GM19397 (cell line): ENCODE data around the gene TUBB6.

Experiments
- ATAC-seq: cut with Tn5 transposase; IDR thresholded peaks from one replicate; pipeline ENCODE4 v1.9.1; 2021; ENCODE audit warnings: mild to moderate bottlenecking, moderate library complexity; ENCODE audit not compliant: unreplicated experiment

Gene TUBB6

DNA sequence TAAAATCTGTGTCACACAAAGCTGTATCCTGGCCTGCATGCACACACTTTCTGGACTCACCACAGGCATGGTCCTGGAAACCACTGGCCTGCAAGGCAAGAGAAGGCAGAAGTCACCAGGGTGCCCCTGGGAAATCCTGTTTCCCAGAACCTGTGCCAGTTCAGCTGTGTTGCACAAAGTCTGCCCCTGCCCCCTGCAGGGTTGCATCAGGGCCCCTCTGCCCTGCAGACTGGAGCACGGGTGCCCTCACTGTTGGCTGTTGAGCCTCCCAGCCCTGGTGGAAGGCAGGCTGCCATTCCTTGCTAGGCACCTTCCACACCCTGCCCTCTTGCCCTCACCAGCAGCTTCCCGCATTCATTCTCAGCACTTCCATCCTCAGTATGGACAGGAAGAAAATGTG, 18.0 kb upstream of the TUBB6 start:
- ATAC-seq: no peak

DNA sequence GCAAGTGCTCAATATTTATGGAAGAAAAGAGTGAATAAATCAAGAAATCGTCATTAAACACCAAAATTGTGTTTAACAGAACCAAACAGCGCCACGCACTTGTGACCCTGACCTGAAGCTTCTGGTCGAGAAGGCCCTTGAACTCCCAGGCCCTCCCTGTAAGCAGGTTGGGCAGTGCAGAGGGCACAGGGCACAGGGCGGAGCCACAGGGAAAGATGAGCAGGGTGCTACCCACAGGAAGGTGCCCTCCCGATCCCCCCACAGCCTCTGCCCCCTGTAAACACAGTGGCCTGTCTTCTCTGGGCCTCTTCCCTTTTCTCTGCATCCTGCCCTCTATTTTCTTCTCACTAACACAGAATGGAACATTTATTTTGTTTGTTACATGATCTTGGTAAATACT, 16.9 kb upstream of the TUBB6 start:
- ATAC-seq: no peak

DNA sequence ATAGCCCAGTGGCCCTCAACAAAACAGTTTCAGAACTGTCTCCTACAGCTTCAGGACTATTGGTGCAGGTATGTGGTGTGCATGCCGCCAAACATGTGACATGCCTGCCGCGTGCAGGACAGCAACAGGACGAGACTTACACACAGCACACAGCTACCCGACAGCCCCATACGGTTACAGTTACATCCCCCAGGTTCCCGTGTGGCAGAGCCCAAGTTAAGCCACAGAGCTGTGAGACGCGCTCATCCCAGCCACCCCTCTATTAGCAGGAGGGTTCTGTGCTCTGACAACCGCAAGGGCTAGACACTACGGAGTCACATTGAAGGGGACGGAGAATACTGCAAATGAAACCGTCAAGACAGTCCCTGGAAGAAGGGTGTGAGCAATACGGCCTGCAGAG, 16.4 kb upstream of the TUBB6 start:
- ATAC-seq: no peak

- ATAC-seq: no peak
Measured at GRCh38 chr18:12293831-12294230, 14.2 kb upstream of the TUBB6 start.

GRCh38 chr18:12295389-12296086, 12.5 kb upstream of the TUBB6 start:
- no peak for ATAC-seq

DNA sequence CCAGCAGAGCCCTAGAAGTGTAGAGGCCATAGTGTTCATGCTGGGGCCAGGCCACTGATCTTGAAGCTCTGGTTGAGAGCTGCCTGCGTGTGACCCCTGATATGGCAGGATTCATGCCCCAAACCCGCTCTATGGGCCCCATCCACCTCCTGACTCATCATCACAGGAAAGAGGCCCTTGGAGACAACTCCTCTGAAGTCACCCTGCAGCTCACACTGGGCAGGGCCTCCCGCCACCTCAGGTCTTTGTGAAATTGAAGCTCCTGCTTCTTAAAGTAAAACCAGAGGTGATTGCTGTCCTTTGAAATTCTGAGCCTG, 12.0 kb upstream of the TUBB6 start:
- ATAC-seq: no peak

- ATAC-seq: no peak
Measured at GRCh38 chr18:12296457-12296856, 11.6 kb upstream of the TUBB6 start.

DNA sequence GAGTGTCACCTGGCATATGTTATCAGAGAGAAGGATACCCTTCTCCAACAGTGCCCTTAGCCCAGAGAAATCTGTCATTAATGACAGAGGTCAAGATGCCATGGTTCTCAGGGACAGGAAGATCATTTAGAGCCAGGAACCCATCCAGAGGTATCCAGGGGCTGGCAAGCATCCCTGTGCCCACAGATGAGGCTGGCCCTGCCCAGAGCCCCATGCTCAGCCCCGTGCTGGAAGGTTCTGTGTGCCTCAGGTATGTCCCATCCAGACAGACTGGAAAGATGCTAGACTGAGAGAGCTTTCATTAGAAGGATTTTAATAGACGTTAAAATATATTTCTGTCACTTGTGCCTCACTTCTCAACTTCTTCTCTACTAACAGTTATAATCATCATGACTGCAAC, 8.2 kb upstream of the TUBB6 start:
- ATAC-seq: no peak

GRCh38 chr18:12301263-12302005, 6.6 kb upstream of the TUBB6 start:
- ATAC-seq: no peak

DNA sequence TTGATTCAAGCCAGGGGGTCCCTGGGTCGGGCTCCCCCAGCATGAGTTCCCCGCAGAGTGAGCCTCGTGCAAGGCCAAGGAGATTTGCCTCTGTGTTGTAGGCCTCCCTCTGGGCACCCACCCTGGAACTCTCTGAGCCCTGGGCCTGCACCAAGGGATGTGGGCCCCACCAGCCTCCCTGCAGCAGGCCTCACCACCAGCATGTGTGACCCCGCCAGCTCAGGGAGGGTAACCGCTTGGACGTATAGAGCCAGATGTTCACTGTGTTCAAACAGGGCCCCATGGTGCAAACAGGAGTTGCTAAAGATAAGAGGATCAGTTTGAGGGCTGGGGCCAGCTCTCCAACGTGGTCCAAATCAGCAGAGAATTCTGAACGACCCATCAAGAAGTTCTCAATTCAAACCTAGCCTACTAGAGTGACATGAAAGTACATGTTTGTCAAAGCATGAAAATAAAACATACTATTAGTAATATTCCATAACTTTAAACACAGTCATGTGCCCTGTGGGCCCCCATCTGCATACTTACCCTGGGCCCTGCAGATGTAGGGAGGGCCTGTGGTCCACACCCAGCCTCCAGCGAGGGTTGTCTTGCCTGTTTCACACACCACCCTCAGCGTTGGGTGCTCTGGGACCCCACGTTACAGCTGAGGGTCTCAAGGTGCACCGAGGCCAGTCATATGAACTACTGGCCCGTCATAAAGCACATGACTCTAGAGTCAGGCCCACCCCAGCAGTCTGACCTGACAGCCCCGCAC, 5.5 kb upstream of the TUBB6 start:
- no peak for ATAC-seq

- ATAC-seq: no peak
Measured at GRCh38 chr18:12304351-12305210, 3.5 kb upstream of the TUBB6 start.

DNA sequence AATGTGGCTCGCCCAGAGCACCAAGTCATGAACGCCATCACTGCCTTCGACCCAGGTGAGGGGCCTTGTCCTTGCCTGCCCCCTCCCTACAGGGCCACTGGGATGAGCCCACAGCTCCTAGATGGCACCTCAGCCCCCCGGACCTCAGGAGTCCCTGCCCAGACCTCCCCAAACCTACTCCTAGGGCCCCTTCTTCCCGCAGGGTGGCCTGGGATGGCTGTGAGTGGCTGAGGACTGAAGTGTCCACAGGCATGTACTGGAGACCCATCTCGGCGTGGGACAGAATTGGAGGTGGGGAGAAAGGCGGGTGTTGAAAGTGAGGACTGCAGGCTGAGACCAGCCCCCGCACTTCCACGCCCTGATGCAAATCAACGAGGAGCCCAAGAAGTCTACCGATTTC, 2.8 kb upstream of the TUBB6 start:
- ATAC-seq: no peak

DNA sequence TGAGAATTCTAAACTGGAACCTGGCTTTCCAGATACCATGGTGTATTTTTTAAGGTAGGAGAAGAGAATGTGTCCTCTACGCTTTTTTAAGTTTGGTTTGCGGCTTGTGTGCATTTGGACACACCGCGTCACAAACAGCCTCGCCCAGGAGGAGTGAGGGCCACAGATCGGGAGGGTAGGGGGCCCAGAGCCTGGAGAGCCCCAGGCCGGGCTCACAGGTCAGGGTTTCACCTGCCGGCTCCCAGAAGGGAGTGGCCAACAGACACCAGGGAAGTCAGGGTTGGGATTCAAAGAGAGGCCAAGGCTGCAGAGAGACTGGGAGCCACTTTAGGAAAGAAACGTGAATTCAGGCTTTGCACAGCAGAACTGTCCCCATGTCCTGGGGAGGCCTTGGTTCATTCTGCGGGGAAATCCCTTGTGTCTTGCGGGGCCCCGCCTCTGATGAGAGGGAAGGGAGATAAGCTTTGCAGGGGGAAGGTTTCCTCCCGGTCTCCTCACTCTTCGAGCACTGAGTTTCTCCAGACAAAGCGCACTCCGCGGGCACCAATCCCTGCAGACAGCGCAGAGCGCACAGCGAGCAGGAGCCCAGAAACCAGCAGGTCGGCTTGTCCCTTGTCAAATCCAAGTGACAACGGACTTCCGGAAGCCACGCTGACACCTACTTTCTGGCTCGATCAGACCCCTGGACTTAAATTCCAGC, 2.0 kb upstream of the TUBB6 start:
- no peak for ATAC-seq

DNA sequence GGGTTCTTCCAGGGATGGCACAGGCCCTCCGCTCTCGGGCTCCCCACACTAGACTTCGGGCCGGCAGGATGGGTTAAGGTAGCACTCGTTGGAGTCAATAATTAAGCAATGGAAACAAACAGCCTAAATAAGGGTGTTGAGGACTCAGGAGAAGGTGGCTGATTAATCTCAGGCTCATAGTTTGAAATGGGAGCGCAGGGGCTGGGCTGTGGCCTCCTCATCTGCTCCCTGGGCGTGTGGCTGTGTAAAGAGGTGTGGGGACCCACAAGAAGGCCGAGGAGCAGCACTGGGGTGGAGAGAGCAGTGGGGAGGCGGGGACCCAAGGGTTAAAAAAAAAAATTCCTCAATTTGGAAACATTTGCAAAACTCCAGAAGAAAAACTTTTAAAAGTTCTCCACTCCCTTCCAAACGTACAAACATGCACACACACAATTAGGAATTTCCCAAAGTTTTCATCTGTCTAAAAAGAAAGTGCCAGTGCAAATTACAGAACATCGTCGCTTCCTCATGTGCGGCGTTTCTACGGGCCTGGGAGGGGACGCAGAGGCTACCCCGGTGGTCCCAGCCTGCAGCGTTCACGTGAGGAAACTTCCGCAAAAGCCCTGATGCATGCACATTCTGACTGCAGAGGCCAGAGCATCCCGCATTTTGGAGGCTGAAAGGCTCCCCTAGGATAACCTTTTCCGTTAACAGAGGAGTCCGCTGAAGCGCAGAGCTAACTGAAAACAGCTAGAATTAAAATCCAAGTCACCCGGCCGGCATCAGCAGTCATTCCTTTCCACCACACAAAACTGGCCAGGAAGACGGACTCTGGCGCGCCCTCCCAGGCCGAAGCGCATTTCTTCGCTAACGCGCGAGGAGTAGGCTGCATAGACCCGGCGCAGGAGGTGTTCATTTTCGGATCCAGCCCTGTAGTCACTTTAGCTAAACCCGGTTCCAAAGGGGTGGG, 1.0 kb upstream of the TUBB6 start:
- peak; percentile 11 for ATAC-seq

- peak; percentile 54 for ATAC-seq
Measured at GRCh38 chr18:12308386-12309100, 502 bp downstream of the TUBB6 start.

DNA sequence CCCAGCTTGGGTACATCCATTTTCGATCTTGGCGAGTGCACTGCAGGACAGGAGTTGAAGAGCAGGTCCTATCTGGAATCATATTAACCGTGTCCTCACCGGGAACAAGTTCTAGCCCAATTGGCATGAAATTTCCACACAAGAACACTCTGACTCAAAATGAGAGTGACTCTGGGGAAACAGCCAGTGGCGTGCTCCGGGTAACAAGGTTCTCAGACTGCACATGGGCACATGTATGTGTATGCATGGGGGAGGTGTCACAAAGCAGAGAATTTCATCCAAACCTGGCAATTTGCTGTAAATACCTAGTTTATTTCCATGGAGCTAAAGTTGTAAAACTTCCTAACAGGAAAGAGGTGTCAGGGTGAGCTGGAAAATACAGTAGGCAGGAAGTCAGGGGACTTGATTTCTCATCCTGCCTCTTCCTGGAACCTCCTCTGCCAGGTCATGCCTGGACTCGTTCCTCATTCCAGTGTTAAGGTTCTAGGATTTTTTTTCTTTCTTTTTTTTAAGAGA, 1.7 kb downstream of the TUBB6 start:
- no peak for ATAC-seq

GRCh38 chr18:12310762-12311161, 2.7 kb downstream of the TUBB6 start:
- ATAC-seq: no peak

DNA sequence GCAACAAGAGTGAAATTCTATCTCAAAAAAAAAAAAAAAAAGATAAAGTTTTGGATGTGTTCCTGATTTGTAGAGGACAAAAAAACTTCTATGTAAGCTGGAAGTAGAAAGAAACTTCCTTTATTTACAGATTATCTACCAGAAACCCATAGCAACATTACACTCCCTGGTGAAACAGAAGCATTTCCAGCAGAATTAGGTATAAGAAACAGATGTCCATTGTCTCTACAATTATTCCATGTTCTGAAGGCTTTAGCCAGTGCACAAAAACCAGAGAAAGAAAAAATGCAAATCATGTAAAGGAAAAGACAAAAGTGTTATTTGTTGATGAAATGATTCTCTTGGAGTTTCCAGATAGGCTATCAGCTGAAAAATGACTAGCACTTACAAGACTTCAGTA, 4.9 kb downstream of the TUBB6 start:
- ATAC-seq: no peak
